Activated CD8-positive, alpha-beta memory T cell treated with anti-CD3 and anti-CD28 coated beads for 24 hours (primary cell): ENCODE results near the gene BBC3.
A peak's percentile ranks its signal among the peaks of the same experiment; 100 is the strongest.
"Not testable (repeated sequence)": the region's sequence is repeated elsewhere in the genome, so short reads cannot be mapped to it uniquely, and the experiment has no call there.

ENCODE experiments used
- DNase-seq: peaks from one replicate; pipeline ENCODE4 v3.0.0-alpha.2; 2020

The BBC3 gene

DNA sequence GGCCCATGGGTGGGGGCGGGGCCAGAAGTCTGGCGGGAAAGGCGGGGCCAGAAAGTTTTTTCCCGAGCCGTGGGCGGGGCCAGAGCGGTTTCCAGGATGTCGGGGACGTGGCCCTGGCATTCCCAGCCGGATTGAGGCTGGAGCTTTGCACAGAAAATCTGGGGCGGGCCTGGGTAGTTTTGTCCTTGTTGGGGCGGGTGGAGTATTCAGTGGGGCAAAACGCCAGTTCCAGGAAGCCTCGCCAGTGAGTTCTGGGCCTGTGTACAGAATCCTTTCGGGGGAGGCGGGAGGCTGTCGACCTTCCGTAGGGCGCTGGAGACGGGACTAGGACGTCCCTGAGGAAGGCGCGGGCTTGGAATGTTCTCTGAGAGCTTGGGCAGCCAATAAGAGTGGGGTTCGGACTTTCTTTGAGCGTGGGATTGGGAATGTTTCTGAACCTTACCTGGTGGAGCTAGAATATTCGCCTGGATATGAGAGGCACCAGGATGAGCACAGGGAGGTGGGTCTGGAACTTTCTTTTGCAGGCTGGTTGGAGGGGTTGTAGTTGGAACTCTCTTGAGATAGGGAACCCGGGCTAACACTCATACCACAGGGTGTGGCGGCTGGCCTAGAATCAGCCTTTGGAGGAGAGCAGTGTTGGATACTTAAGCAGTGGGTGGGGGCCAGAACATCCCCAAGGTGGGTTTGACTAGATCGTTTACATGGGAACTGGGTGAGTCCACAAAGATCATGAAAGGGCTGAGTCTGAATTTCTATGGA lies 26.6 kb upstream of the BBC3 start:
- no peak for DNase-seq

DNA sequence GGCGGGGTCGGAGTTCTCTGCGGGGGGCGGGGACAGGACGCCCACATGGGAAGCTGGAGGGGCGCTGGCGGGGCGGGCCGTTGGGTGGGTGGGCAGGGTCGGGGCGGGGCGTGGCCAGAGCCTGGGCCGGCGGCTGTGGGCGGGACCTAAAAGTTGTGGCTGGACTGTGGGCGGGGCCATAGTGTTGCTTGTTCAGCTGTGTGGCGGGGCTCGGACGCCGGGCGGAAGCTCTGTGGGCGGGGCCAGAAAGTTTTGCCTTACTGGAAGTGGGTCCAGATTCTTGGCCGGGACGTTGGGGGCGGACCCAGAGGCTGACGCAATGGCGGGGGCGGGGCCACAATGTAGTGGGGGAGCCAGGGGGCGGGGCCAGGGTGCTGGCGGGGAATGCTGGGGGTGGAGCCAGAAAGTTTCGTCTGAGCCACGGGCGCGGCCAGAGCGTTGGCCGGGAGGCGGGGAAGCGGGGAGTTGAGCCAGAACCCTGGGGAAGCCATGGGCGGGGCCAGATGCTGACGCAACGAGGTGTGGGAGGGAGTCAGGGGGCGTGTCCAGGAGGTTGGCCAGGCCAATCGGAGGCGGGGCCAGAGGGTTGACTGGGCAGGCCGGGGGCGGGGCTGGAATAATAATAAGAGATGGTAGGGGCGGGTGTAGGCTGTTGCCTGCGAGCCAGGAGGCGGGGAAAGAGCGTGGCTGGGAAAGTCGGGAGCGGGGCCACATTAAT lies 25.9 kb upstream of the BBC3 start:
- peak; percentile 100 for DNase-seq

DNA sequence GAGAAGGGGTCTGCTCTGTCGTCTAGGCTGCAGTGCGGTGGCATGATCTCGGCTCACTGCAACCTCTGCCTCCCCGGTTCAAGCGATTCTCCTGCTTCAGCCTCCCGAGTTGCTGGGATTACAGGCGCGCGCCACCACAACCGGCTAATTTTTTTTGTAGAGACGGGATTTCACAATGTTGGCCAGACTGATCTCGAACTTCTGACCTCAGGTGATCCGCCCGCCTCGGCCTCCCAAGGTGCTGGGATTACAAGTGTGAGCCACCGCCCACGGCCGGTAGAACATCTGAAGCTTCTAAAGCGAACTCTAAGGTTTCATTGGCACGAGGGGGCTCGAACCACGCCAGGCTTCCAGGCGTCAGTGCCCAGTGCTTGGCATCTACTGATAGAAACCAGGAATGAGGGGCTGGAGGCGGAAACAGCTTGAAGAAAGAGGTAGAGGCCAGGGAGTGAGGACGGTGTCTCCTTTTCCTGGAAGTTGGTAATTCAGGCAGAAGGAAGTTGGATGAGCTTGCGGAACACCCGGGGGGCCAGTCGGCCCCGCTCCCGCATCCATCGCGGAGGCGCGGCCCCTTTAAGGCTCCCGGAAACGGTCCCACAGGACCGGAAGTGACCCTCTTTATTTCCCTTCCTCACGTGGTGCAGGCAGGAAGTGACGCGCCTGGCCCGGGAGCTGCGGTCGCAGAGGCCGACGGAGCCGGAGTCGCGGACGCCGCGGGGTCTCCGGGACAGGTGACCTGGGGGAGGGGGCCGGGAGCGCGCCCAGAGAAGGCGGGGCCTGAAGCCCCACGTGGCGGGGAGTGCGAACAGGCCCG lies 25.1 kb upstream of the BBC3 start, which contains the start of gene CCDC9:
CCDC9 (plus strand) TSS at position 647 of the 814 bp plus-strand sequence. CDS start 1,876 bp downstream, outside the sequence.
- peak; percentile 97 for DNase-seq

DNA sequence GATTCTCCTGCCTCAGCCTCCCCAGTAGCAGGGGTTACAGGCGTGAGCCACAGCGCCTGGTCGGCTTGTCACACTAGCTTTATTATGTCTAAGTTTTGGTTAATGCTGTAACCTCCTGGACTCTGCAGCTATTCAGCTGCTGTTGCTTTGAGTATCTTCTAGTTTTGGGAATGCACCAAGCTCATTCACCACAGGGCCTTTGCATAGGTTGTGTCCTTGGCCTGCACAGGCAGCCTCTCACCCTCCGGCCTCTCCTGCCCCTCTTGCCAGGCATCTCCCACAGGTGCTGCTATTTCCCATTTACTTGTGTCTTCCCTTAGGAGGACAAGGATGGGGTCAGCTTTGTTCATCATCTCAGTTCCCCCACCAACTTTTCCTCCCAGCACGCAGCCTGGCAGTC lies 23.0 kb upstream of the BBC3 start:
- DNase-seq, result no peak

DNA sequence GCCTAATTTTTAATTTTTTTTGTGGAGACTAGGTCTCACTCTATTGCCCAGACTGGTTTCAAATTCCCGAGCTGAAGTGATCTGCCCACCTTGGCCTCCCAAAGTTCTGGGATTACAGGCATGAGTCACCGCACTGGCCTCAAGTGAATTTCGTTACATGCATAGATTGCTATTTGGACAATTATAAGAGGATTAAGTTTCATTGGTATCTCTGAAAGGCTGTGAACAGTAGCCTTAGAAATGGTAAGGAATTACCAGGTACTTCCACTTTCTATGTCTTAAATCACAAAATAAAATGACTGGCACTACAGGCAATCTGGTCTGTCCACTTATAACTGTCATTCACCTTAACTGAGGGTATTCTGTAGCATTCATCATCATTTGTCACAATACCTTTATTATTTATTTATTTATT lies 22.5 kb upstream of the BBC3 start:
- no peak for DNase-seq

DNA sequence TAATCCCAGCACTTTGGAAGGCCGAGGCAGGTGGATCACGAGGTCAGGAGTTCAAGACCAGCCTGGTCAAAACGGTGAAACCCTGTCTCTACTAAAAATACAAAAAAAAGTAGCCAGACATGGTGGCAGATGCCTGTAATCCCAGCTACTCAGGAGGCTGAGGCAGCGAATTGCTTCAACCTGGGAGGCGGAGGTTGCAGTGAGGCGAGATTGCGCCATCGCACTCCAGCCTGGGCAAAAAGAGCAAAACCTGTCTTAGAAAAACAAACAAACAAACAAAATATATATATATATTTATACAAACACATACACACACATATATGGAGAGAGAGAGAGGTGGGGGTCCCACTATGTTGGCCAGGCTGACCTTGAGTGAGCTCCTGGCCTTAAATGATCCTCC lies 22.0 kb upstream of the BBC3 start:
- DNase-seq, result not testable (repeated sequence)

DNA sequence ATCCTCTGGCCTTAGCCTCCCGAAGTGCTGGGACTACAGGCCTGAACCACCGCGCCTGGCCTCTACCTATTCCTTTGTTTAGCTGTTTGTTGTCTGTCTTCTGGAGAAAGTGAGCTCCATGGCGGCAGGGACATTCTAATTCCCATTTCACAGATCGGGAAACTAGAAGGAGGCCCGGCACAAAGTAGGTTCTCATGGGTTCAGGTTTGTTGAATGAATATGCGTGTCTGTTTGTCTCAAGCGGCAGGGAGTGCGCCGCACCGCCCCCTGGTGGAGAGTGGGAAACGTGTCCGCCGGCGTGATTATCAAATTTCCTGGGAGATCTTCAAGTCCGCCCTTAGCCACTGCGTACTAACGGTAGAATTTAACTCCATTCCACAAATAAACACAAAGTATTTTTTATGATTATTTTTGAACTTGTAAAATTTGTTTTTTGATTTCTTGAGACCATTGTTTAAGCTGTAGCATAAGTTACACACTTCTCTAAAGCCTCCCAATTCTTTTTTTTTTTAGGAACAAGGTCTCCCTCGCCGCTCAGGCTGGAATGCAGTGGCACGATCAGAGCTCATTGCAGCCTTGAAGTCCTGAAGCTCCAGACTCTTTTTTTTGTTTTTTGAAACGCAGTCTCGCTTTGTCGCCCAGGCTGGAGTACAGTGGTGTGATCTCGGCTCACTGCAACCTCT lies 16.4 kb upstream of the BBC3 start:
- peak; percentile 94 for DNase-seq

DNA sequence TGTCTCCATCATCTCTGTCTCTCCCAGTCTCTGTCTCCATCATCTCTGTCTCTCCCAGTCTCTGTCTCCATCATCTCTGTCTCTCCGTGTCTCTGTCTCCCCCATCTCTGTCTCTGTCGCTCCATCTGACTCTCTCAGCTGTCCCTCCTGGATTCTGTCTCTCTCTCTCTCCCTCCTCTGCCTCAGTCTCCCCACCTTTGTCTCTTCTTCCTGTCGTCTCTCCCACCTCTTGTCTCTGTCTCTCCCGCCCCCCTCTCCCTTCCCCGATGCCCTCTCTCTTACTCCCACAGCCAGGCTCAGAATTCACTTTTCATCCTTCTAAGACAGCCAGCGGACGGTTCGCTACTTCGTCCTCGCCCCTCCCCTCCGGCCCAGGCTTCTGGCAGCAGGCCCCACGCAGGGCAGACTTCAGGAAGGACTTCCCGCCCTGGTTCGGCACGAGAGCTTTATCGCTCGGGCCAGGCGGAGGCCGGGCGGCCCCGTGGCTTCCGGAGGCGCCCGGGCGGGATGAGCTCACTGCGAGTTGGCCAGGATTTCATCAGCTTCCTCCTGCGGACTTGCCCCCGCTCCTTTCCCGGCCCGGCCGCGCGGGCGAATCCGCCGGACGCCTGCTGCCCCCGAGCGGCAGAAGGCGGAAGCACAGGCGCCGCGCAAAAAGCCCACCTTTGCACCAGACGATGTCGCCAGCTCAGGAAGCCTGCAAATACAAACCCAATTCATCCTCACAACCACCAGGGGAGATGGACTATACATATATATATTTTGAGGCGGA lies 13.0 kb upstream of the BBC3 start:
- DNase-seq, result peak; percentile 98

DNA sequence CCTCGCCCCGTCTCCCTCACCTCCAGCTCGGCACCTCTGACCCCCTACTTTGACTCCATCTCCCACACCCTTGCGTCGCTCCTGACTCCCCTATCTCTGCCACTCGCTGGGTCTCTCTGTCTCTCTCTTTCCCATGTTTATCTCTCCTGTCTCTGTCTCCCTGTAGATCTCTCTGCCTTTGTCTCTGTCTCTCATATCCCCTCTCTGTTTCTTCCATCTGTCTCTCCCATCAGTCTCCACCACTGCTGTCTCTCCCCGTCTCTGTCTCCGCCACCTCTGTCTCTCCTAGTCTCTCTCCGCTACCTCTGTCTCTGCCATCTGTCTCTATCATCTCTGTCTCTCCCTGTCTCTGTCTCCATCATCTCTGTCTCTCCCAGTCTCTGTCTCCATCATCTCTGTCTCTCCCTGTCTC lies 12.4 kb upstream of the BBC3 start:
- DNase-seq, result peak; percentile 70

DNA sequence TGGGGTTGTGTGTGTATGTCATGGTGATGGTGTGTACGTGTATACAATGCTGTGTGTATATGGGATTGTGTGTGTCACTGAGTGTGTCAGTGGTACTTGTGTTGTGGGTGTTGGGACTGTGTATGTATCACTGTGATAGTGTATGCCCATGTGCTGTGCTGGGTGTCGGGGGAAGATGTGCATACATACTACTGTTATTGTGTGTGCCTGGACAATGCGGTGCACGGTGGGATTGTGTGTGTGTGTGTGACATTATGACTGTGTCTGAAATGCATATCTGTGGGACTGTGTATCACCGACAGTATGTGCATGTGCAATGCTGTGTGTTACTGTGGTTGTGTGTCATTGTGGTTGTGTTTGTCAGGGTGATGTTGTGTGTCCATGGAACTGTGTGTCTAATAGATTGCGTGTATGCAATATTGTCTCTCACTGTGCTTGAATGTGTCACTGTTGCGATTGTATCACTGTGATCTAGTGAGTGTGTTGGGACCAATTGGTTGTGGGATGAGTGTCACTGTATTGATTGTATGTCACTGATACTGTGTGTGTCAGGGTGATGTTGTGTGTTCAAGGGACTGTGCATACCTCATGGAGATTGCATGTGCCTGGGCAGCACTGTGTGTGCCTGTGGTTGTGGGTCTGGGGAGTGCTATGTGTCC lies 11.0 kb upstream of the BBC3 start:
- no peak for DNase-seq

DNA sequence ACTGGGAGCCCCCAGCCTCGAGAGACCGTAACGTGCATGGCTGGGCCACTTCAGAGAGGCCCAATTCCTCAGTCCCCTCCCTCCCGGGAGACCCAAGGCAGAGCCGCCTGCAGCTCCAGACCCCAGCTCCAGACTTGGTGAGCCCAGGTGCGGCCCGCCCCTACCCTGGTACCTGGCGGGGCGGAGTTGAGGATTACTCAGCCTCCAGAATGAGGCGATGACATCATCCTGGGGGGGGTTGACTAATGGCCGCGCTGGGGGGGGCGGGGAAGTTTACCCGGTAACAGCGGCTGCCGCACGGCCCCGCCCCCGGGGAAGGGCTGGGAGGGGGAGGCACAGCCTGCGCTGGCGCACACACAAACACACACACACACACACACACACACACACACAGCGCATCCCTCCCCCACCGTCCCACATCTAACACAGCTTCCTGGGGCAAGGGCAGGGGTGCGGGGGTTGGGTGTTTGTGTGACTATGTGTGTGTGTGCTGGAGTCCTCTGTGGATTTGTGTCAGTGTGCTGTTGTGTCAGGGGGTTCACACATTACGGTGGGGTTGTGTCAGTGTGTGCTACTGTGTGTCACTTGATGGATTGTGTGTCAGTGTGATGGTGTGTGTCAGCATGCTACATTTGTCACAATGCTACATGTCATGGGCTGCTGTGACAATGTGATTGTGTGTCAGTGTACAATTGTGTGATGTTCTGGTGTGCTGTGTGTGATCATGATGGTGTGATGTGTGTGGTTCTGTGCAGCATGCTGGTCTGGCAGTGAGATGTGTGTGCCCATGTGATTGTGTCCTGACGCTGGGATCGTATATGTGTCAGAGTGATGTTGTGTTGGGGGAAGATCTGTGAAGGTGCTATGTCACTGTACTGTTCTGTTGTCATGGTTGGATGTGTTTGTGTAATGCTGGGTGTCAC lies 10.3 kb upstream of the BBC3 start:
- peak; percentile 89 for DNase-seq

DNA sequence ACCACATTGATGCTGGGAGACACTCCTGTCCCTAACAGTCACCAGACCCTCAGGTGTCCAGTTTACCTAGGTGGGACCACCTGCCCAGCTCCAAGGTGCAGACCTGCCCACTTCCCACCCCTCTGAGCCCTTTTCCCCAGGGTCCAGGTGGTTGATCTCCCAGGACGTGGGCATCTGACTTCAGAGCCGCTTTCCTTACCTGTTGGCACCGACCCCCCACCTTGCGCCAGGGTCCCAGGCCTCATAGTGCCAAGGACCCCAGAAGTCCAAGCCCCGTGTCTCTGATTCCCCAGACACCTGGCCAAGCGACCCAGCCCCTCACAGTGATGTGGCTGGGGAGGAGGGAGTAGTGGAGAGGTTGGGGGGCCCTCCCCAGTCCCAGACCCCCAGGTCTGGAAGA lies 9.6 kb upstream of the BBC3 start:
- DNase-seq, result no peak

DNA sequence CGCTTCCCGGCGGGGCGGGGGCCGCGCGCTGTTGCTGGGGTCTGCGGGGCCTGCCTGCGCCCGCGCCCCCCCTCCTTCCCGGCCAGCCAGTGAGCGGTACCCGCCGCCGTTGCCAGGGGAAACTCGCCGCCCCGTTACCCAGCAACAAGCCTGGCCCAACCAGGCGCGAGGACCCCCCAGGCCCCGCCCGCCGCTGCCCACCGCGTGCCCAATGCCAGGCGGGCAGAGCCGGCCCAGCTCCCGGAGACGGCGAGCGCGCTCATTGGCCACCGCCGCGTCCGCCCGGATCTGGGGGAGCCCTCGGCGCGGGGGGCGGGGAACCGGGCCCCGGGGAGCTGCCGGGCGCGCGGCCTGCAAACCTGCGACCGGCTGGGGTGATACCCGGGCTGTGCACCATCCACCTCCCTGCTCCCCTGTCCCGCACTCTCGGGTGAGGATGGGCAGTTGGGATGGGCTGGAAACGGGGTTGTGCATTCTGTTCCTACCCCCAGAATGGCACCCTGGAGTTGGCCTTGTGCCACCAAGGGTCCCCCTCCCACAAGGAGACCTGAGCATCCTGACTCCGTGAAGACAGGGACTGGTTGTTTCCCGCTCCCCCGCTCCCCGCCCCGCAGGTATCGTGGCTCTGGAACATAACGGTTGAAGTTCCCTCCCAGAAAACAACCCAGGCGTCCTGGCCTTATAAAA lies 8.8 kb upstream of the BBC3 start:
- peak; percentile 79 for DNase-seq

DNA sequence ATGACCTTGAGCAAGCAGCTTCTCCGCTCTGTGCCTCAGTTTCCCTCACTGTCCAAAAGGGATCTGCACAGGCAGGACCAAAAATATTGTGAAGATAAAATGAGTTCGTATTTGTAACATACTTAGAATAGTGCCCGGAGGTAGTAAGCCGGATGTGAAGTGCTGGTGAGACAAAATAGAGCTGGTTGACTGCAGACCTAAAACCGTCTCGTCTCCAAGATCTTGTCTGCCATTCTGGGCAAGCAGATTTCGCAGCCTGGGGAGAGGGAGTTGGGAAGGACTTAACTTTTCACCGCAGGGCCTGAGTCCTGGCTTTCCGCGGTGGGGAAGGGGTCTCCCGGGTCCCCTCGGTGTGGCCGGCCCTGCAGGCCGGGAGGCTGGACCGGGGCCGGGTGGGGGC lies 8.2 kb upstream of the BBC3 start:
- DNase-seq, result no peak

DNA sequence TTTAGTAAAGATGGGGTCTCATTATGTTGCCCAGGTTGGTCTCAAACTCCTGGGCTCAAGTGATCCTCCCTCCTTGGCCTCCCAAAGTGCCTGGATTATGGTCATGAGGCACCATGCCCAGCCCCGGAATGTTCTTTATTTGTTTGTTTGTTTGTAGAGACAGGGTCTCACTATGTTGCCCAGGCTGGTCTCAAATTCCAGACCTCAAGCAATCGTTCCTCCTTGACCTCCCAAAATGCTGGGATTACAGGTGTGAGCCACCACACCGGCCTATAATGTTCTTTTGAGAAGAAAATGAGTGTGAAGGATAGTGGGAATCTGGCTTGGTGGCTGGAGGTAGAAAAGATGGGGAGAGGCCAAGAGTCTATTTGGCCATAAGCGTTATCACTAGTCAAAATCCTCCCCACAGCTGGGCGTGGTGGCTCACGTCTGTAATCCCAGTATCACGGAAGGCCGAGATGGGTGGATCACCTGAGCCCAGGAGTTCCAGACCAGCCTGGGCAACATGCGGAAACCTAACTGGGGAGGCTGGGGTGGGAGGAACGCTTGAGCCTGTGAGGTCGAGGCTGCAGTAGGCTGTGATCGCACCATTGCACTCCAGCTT lies 5.2 kb upstream of the BBC3 start:
- no peak for DNase-seq

DNA sequence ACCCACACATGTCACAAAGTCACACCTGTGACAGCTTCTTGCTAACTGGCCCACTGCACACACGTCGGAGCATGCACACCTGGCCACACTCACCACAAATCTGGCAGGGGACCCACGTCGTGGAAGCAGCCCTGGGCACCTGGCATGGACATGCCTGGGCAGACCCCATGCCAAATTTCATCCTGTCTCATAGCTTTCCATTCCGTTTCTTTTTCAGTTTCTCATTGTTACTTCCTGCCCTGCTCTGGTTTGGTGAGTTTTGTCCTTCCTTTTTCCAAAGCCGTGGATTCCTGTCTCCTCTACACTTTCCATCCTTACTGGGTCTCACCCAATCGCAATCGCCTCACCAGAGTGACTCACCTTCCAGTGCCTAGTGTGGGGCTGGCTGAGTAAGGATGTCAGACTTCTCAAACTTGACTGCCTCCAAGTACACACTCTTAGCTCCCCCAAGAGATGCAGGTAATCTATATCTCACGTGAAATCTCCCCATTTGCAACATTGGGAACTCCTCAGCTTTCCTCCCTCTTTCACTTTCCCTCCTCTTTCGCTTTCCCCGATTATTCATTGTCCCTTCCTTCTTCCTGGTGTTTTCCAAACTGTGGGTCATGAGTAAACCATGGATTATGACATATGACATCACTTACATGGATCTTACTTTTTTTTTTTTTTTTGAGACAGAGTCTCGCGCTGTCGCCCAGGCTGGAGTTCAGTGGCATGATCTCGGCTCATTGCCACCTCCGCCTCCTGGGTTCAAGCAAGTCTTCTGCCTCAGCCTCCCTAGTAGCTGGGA lies 1.6 kb upstream of the BBC3 start:
- DNase-seq, result no peak

DNA sequence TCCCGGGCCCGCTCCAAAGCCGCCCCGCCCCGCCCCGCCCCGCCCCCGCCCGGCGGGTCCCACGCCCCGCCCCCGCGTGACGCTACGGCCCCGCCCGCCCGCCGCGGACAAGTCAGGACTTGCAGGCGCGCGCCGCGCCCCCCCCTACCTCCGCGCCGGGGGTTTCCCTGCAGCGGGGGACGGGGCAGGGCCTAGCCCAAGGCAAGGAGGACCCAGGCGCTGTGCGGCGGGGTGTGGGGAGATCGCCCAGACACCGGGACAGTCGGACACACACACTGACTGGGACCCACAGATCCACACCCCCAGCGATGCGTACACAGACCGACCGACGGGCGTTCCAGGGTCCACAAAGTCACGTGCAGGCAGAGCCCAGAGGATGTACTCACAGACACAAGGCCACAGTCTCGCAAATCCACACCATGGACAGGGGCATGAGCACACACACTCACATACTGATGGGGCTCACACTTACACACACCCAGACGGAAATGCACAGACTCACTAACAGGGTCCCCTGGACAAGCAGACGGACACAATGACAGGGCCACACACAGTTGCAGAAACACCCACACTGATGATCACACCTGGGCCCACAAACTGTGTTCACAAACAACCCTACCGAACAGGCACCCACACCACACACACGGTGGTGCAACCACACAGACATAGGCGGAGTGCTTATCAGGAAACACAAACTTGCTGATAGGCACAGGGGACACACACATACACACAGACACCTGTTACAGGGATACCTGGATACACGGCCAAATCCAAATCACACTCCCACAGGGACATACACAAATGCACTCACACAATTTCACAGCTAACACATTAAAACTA lies 436 bp upstream of the BBC3 start:
- DNase-seq, result peak; percentile 94
